K562 (cell line): ENCODE measurements around the gene DET1. TPM values are rescaled to one million over a fixed set of nuclear protein-coding genes. Genes with fewer than 3 reads are reported as not detected.
A peak's percentile ranks its signal among the peaks of the same experiment; 100 is the strongest.

Source experiments
- BDP1 ChIP-seq: IDR thresholded peaks from 3 replicates; pipeline ENCODE4 v1.6.1; 2011; ENCODE audit not compliant: insufficient read length, insufficient read depth
- CLOCK ChIP-seq: fragments of 250-450 bp; sonication (Bioruptor Pico); IDR thresholded peaks from 2 replicates; pipeline ENCODE4 v1.4.0; 2020; ENCODE audit warnings: mild to moderate bottlenecking, moderate library complexity, borderline replicate concordance
- KAT7 ChIP-seq: sonication (generic); formaldehyde crosslinking; IDR thresholded peaks from 2 replicates; pipeline ENCODE4 v1.8.0; 2022; ENCODE audit warnings: missing genetic modification reagents, mild to moderate bottlenecking, borderline replicate concordance
- SMARCE1 ChIP-seq: fragments of 450-650 bp; IDR thresholded peaks from 2 replicates; pipeline ENCODE4 v1.7.1; 2016; ENCODE audit warnings: mild to moderate bottlenecking
- THRB ChIP-seq: fragments of 450-650 bp; formaldehyde crosslinking; conservative IDR thresholded peaks from 2 replicates; pipeline ENCODE4 v1.4.0; 2022; ENCODE audit warnings: mild to moderate bottlenecking, missing genetic modification characterization
- TRIM28 ChIP-seq: fragments of 450-650 bp; IDR thresholded peaks from 2 replicates; pipeline ENCODE4 v1.6.1; 2017
- ZBTB33 ChIP-seq: sonication (generic); formaldehyde crosslinking; IDR thresholded peaks from 2 replicates; pipeline ENCODE4 v1.8.1; 2023; ENCODE audit warnings: mild to moderate bottlenecking, missing genetic modification reagents
- ZNF551 ChIP-seq: fragments of 250-450 bp; sonication (Bioruptor Pico); IDR thresholded peaks from 2 replicates; pipeline ENCODE4 v1.5.0; 2021; ENCODE audit warnings: mild to moderate bottlenecking, moderate library complexity
- polyA plus RNA-seq, 8 experiments: library from polyadenylated mRNA; depleted of rRNA in 4 of 8; stranded (reverse) in 5 of 8; unstranded in 3 of 8; fragments of >200 nt; fragmentation: Nextera tagmentation in 2 of 8; fragmentation: Illumina TruSeq in 1 of 8; extraction: Ambion mirVana in 2 of 8; extraction: Trizol in 1 of 8; gene quantifications; 2 replicates each; pipeline versions ENCODE4 v1.2.1 to v1.2.3, GENCODE V29; 2011 to 2014; ENCODE audit warnings: inconsistent platforms in 1 of 8, missing spikeins in 1 of 8
- total RNA-seq, 7 experiments: library from RNA; depleted of rRNA in 6 of 7; stranded (reverse); fragments of >200 nt in 6 of 7; fragmentation: Illumina TruSeq in 2 of 7; extraction: Trizol in 2 of 7; gene quantifications; 2 replicates each; pipeline versions ENCODE4 v1.2.1 to v1.2.3, GENCODE V29; 2011 to 2021; ENCODE audit warnings: low replicate concordance in 1 of 7
- TF ChIP-seq, protein P1 (sequence below): fragments of 250-450 bp; sonication (Bioruptor Pico); IDR thresholded peaks from 2 replicates; pipeline ENCODE4 v1.4.0; 2020; ENCODE audit warnings: mild to moderate bottlenecking
- TF ChIP-seq, protein P2 (sequence below): fragments of 450-650 bp; formaldehyde crosslinking; IDR thresholded peaks from 2 replicates; pipeline ENCODE4 v1.4.0; 2020; ENCODE audit warnings: mild to moderate bottlenecking
- TF ChIP-seq, protein P3 (sequence below): sonication (generic); formaldehyde crosslinking; IDR thresholded peaks from 2 replicates; pipeline ENCODE4 v1.8.0; 2022; ENCODE audit warnings: mild to moderate bottlenecking, missing genetic modification reagents, borderline replicate concordance
- TF ChIP-seq, protein P4 (sequence below): sonication (generic); formaldehyde crosslinking; IDR thresholded peaks from 2 replicates; pipeline ENCODE4 v1.8.0; 2023; ENCODE audit warnings: mild to moderate bottlenecking, missing genetic modification reagents

The DET1 gene
- total and polyA plus RNA-seq, 9 of the 15 experiments (the other 6 are each of a cell fraction or from before 2014, with no cell fraction given), result 4.2 to 8.1 (median 6.0) TPM

DNA sequence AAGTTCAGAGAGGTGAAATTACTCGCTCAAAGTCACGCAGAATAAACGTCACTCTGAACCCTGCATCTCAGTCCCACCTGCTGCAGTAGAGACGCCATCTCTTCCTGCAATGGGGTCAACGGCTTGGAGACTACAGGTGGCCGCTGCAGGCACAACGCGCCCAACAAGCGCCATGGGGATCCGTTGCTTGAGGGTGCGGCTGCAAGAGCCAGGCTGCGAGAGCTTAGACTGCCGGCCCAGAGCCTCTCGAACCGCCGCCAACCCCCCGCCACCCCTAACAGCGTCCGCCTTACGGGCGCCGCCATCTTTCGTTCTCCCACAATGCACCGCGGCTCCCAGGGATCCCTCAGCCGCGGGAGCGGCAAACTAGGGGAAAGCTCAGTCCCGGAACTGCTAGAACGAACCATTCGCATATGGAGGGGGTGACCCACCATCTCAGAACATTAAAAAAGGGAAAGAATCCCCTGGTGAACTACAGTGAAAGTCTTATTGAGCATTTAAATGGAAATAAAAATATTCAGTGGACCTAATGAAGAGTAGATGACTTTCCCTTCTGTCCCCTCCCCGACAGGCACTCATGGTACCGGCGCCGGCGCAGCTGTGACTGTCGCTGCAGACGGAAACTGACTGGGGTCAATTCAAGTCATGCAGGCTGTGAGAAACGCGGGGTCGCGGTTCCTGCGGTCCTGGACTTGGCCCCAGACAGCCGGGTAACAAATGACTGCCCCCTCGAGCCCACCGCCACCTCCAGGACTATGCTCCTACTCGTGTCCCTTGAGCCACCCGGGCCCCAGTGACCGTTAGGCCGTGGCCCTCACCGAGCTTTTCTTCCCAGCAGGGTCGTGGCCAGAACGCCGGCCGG is 79.2 kb downstream of the DET1 start, which contains the start of the genes MRPL46 and MRPS11 (continued):
- TF ChIP-seq CLOCK (CRISPR knock-in tag) (no peak), TRIM28 (no peak), SMARCE1 (no peak), ZNF551 (CRISPR knock-in tag) (no peak), KAT7 (CRISPR knock-in tag) (peak; percentile 84; the same call in 1 of the 2 replicates), ZBTB33 (CRISPR knock-in tag) (no peak), BDP1 (no peak), THRB (CRISPR knock-in tag) (0 out of 2 replicates have a peak, but pooled peaks have one; percentile 64)
- TF ChIP-seq, protein P1, sequence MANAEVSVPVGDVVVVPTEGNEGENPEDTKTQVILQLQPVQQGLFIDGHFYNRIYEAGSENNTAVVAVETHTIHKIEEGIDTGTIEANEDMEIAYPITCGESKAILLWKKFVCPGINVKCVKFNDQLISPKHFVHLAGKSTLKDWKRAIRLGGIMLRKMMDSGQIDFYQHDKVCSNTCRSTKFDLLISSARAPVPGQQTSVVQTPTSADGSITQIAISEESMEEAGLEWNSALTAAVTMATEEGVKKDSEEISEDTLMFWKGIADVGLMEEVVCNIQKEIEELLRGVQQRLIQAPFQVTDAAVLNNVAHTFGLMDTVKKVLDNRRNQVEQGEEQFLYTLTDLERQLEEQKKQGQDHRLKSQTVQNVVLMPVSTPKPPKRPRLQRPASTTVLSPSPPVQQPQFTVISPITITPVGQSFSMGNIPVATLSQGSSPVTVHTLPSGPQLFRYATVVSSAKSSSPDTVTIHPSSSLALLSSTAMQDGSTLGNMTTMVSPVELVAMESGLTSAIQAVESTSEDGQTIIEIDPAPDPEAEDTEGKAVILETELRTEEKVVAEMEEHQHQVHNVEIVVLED (CRISPR knock-in tag), result no peak
- TF ChIP-seq, protein P2, sequence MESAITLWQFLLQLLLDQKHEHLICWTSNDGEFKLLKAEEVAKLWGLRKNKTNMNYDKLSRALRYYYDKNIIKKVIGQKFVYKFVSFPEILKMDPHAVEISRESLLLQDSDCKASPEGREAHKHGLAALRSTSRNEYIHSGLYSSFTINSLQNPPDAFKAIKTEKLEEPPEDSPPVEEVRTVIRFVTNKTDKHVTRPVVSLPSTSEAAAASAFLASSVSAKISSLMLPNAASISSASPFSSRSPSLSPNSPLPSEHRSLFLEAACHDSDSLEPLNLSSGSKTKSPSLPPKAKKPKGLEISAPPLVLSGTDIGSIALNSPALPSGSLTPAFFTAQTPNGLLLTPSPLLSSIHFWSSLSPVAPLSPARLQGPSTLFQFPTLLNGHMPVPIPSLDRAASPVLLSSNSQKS (CRISPR knock-in tag), result no peak
- TF ChIP-seq, protein P3, sequence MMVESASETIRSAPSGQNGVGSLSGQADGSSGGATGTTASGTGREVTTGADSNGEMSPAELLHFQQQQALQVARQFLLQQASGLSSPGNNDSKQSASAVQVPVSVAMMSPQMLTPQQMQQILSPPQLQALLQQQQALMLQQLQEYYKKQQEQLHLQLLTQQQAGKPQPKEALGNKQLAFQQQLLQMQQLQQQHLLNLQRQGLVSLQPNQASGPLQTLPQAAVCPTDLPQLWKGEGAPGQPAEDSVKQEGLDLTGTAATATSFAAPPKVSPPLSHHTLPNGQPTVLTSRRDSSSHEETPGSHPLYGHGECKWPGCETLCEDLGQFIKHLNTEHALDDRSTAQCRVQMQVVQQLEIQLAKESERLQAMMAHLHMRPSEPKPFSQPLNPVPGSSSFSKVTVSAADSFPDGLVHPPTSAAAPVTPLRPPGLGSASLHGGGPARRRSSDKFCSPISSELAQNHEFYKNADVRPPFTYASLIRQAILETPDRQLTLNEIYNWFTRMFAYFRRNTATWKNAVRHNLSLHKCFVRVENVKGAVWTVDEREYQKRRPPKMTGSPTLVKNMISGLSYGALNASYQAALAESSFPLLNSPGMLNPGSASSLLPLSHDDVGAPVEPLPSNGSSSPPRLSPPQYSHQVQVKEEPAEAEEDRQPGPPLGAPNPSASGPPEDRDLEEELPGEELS, result no peak
- TF ChIP-seq, protein P4, sequence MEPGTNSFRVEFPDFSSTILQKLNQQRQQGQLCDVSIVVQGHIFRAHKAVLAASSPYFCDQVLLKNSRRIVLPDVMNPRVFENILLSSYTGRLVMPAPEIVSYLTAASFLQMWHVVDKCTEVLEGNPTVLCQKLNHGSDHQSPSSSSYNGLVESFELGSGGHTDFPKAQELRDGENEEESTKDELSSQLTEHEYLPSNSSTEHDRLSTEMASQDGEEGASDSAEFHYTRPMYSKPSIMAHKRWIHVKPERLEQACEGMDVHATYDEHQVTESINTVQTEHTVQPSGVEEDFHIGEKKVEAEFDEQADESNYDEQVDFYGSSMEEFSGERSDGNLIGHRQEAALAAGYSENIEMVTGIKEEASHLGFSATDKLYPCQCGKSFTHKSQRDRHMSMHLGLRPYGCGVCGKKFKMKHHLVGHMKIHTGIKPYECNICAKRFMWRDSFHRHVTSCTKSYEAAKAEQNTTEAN, result 0 out of 2 replicates have a peak, but pooled peaks have one; percentile 75
